HG03097 (cell line): ENCODE results near the gene OGN.

Experiments used
- ATAC-seq: cut with Tn5 transposase; IDR thresholded peaks from one replicate; pipeline ENCODE4 v1.9.1; 2021; ENCODE audit not compliant: unreplicated experiment, low FRiP score

OGN gene

GRCh38 chr9:92406477-92406876 lies 2.1 kb upstream of the OGN start:
- ATAC-seq, result no peak

- ATAC-seq, result no peak
Observed at GRCh38 chr9:92405818-92406217, 1.4 kb upstream of the OGN start.

GRCh38 chr9:92402826-92403745 lies 1.3 kb downstream of the OGN start:
- ATAC-seq, result no peak

- ATAC-seq, result no peak
Observed at GRCh38 chr9:92402360-92402759, 2.0 kb downstream of the OGN start.

GRCh38 chr9:92397853-92398252 lies 6.5 kb downstream of the OGN start:
- no peak for ATAC-seq

GRCh38 chr9:92395617-92396016 lies 8.8 kb downstream of the OGN start:
- no peak for ATAC-seq

- ATAC-seq, result no peak
Observed at GRCh38 chr9:92393686-92394085, 10.7 kb downstream of the OGN start.

- ATAC-seq, result no peak
Observed at GRCh38 chr9:92392690-92393089, 11.7 kb downstream of the OGN start.

- no peak for ATAC-seq
Observed at GRCh38 chr9:92385953-92386352, 18.4 kb downstream of the OGN start.

- ATAC-seq, result no peak
Observed at GRCh38 chr9:92385477-92385876, 18.9 kb downstream of the OGN start.

- no peak for ATAC-seq
Observed at GRCh38 chr9:92385001-92385400, 19.4 kb downstream of the OGN start.

- no peak for ATAC-seq
Observed at GRCh38 chr9:92384375-92384774, 20.0 kb downstream of the OGN start.

GRCh38 chr9:92381775-92382174 lies 22.6 kb downstream of the OGN start:
- ATAC-seq, result no peak

- ATAC-seq, result no peak
Observed at GRCh38 chr9:92380603-92381002, 23.8 kb downstream of the OGN start.

GRCh38 chr9:92378865-92379560 lies 25.4 kb downstream of the OGN start:
- no peak for ATAC-seq

- ATAC-seq, result no peak
Observed at GRCh38 chr9:92377876-92378275, 26.5 kb downstream of the OGN start.

GRCh38 chr9:92373167-92373566 lies 31.2 kb downstream of the OGN start:
- ATAC-seq, result no peak

GRCh38 chr9:92369075-92369474 lies 35.3 kb downstream of the OGN start:
- no peak for ATAC-seq

GRCh38 chr9:92360083-92360482 lies 44.3 kb downstream of the OGN start:
- no peak for ATAC-seq

- ATAC-seq, result no peak
Observed at GRCh38 chr9:92359394-92359995, 44.9 kb downstream of the OGN start.

GRCh38 chr9:92353051-92353450 lies 51.3 kb downstream of the OGN start:
- no peak for ATAC-seq

GRCh38 chr9:92350740-92351133 lies 53.6 kb downstream of the OGN start:
- ATAC-seq, result no peak
